HEK293 (cell line): ENCODE measurements around the gene MSMP.

Experiments
- BCL11B ChIP-seq: fragments of 450-650 bp; formaldehyde crosslinking; IDR thresholded peaks from 2 replicates; pipeline ENCODE4 v1.5.1; 2016; ENCODE audit warnings: low read depth, missing biosample characterization, missing genetic modification characterization
- SP3 ChIP-seq: fragments of 450-650 bp; formaldehyde crosslinking; IDR thresholded peaks from 2 replicates; pipeline ENCODE4 v1.5.1; 2016; ENCODE audit warnings: missing biosample characterization, missing genetic modification characterization
- SP7 ChIP-seq: fragments of 450-650 bp; formaldehyde crosslinking; IDR thresholded peaks from 2 replicates; pipeline ENCODE4 v1.5.1; 2016; ENCODE audit warnings: missing biosample characterization, missing genetic modification characterization
- WT1 ChIP-seq: fragments of 450-650 bp; formaldehyde crosslinking; IDR thresholded peaks from 2 replicates; pipeline ENCODE4 v1.5.1; 2016; ENCODE audit warnings: missing biosample characterization, missing genetic modification characterization
- ZFP41 ChIP-seq: fragments of 450-650 bp; formaldehyde crosslinking; IDR thresholded peaks from 2 replicates; pipeline ENCODE4 v1.5.1; 2016; ENCODE audit warnings: missing biosample characterization, missing genetic modification characterization, borderline replicate concordance
- ZFP69B ChIP-seq: fragments of 450-650 bp; formaldehyde crosslinking; IDR thresholded peaks from 2 replicates; pipeline ENCODE4 v1.5.1; 2016; ENCODE audit warnings: missing biosample characterization, missing genetic modification characterization
- ZNF174 ChIP-seq: fragments of 450-650 bp; formaldehyde crosslinking; IDR thresholded peaks from 2 replicates; pipeline ENCODE4 v1.5.0; 2017; ENCODE audit warnings: missing biosample characterization, mild to moderate bottlenecking, missing genetic modification characterization
- ZNF2 ChIP-seq: fragments of 450-650 bp; formaldehyde crosslinking; IDR thresholded peaks from 2 replicates; pipeline ENCODE4 v1.5.1; 2016; ENCODE audit warnings: missing biosample characterization, missing genetic modification characterization
- ZNF211 ChIP-seq: fragments of 450-650 bp; formaldehyde crosslinking; IDR thresholded peaks from 2 replicates; pipeline ENCODE4 v1.5.1; 2016; ENCODE audit warnings: low read depth, missing biosample characterization, missing genetic modification characterization
- ZNF223 ChIP-seq: fragments of 450-650 bp; formaldehyde crosslinking; IDR thresholded peaks from 2 replicates; pipeline ENCODE4 v1.5.1; 2016; ENCODE audit warnings: missing biosample characterization, missing genetic modification characterization
- ZNF248 ChIP-seq: fragments of 450-650 bp; formaldehyde crosslinking; IDR thresholded peaks from 2 replicates; pipeline ENCODE4 v1.5.1; 2017; ENCODE audit warnings: missing biosample characterization, missing genetic modification characterization
- ZNF394 ChIP-seq: fragments of 450-650 bp; formaldehyde crosslinking; IDR thresholded peaks from 2 replicates; pipeline ENCODE4 v1.5.1; 2016; ENCODE audit warnings: missing biosample characterization, missing genetic modification characterization, mild to moderate bottlenecking, moderate library complexity, borderline replicate concordance
- ZNF426 ChIP-seq: fragments of 450-650 bp; formaldehyde crosslinking; IDR thresholded peaks from 2 replicates; pipeline ENCODE4 v1.5.1; 2017; ENCODE audit warnings: missing biosample characterization, missing genetic modification characterization, mild to moderate bottlenecking, inconsistent platforms, moderate library complexity
- ZNF521 ChIP-seq: fragments of 450-650 bp; formaldehyde crosslinking; IDR thresholded peaks from 2 replicates; pipeline ENCODE4 v1.5.1; 2017; ENCODE audit warnings: missing biosample characterization, mild to moderate bottlenecking, missing genetic modification characterization
- ZNF529 ChIP-seq: fragments of 450-650 bp; formaldehyde crosslinking; IDR thresholded peaks from 2 replicates; pipeline ENCODE4 v1.5.1; 2017; ENCODE audit warnings: missing genetic modification characterization, missing biosample characterization; ENCODE audit not compliant: insufficient replicate concordance
- ZNF596 ChIP-seq: fragments of 450-650 bp; IDR thresholded peaks from 2 replicates; pipeline ENCODE4 v1.5.0; 2018; ENCODE audit warnings: missing biosample characterization, mild to moderate bottlenecking, missing genetic modification characterization, moderate library complexity
- ZNF785 ChIP-seq: fragments of 450-650 bp; formaldehyde crosslinking; IDR thresholded peaks from 2 replicates; pipeline ENCODE4 v1.5.1; 2016; ENCODE audit warnings: missing biosample characterization, missing genetic modification characterization
- ZXDB ChIP-seq: fragments of 450-650 bp; formaldehyde crosslinking; IDR thresholded peaks from 2 replicates; pipeline ENCODE4 v1.5.1; 2016; ENCODE audit warnings: missing biosample characterization, missing genetic modification characterization
- TF ChIP-seq, protein P1 (sequence below): fragments of 450-650 bp; formaldehyde crosslinking; conservative IDR thresholded peaks from 2 replicates; pipeline ENCODE4 v1.5.1; 2016; ENCODE audit warnings: low read depth, missing biosample characterization, missing genetic modification characterization
- TF ChIP-seq, protein P2 (sequence below): fragments of 450-650 bp; formaldehyde crosslinking; IDR thresholded peaks from 2 replicates; pipeline ENCODE4 v1.5.1; 2016; ENCODE audit warnings: missing biosample characterization, missing genetic modification characterization
- TF ChIP-seq, protein P3 (sequence below): fragments of 450-650 bp; formaldehyde crosslinking; IDR thresholded peaks from 2 replicates; pipeline ENCODE4 v1.5.1; 2017; ENCODE audit warnings: missing biosample characterization, missing genetic modification characterization
- TF ChIP-seq, protein P4 (sequence below): fragments of 450-650 bp; formaldehyde crosslinking; IDR thresholded peaks from 2 replicates; pipeline ENCODE4 v1.5.1; 2017; ENCODE audit warnings: missing biosample characterization, missing genetic modification characterization
- TF ChIP-seq, protein P5 (sequence below): fragments of 450-650 bp; formaldehyde crosslinking; IDR thresholded peaks from 2 replicates; pipeline ENCODE4 v1.5.1; 2016; ENCODE audit warnings: missing biosample characterization, missing genetic modification characterization

The MSMP gene

DNA sequence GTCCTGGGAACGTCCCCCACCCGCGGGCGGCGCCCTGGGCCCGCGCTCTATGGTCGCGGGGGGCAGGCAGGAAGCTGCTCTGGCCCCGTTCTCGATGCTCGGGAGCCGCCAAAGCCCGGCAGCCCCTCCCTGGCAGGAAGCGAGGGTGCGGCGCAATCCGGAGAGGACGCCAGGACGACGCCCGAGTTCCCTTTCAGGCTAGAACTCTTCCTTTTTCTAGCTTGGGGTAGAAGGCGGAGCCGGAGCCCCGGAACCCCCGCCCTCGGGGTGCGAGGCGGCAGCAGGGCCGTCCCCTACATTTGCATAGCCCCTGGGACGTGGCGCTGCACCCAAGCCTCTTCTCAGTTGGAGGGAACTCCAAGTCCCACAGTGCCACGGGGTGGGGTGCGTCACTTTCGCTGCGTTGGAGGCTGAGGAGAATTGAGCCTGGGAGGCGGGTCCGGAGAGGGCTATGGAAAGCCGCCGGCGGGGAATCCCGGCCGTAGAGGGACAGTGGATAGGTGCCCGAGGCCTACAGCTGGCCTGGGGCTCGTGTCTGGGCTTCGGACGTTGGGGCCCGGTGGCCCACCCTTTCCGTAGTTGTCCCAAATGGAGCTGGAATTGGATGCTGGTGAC is 21.8 kb downstream of the MSMP start, which contains the start of the genes CREB3 and TLN1 (continued):
- TF ChIP-seq, protein P1, sequence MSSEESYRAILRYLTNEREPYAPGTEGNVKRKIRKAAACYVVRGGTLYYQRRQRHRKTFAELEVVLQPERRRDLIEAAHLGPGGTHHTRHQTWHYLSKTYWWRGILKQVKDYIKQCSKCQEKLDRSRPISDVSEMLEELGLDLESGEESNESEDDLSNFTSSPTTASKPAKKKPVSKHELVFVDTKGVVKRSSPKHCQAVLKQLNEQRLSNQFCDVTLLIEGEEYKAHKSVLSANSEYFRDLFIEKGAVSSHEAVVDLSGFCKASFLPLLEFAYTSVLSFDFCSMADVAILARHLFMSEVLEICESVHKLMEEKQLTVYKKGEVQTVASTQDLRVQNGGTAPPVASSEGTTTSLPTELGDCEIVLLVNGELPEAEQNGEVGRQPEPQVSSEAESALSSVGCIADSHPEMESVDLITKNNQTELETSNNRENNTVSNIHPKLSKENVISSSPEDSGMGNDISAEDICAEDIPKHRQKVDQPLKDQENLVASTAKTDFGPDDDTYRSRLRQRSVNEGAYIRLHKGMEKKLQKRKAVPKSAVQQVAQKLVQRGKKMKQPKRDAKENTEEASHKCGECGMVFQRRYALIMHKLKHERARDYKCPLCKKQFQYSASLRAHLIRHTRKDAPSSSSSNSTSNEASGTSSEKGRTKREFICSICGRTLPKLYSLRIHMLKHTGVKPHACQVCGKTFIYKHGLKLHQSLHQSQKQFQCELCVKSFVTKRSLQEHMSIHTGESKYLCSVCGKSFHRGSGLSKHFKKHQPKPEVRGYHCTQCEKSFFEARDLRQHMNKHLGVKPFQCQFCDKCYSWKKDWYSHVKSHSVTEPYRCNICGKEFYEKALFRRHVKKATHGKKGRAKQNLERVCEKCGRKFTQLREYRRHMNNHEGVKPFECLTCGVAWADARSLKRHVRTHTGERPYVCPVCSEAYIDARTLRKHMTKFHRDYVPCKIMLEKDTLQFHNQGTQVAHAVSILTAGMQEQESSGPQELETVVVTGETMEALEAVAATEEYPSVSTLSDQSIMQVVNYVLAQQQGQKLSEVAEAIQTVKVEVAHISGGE (tag by site-specific recombination): peak; percentile 96
- no peak for TF ChIP-seq BCL11B
- no peak for TF ChIP-seq ZNF248 (tag by site-specific recombination)
- TF ChIP-seq WT1: no peak
- no peak for TF ChIP-seq ZNF426 (tag by site-specific recombination)
- no peak for TF ChIP-seq ZNF211 (tag by site-specific recombination)
- no peak for TF ChIP-seq ZNF529 (tag by site-specific recombination)
- TF ChIP-seq ZFP41 (tag by site-specific recombination): no peak
- TF ChIP-seq SP3: peak; percentile 67
- no peak for TF ChIP-seq ZFP69B (tag by site-specific recombination)
- TF ChIP-seq, protein P2, sequence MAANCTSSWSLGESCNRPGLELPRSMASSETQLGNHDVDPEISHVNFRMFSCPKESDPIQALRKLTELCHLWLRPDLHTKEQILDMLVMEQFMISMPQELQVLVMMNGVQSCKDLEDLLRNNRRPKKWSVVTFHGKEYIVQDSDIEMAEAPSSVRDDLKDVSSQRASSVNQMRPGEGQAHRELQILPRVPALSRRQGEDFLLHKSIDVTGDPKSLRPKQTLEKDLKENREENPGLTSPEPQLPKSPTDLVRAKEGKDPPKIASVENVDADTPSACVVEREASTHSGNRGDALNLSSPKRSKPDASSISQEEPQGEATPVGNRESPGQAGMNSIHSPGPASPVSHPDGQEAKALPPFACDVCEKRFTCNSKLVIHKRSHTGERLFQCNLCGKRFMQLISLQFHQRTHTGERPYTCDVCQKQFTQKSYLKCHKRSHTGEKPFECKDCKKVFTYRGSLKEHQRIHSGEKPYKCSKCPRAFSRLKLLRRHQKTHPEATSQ (tag by site-specific recombination): no peak
- no peak for TF ChIP-seq ZNF596 (tag by site-specific recombination)
- no peak for TF ChIP-seq ZNF174 (tag by site-specific recombination)
- no peak for TF ChIP-seq ZNF223 (tag by site-specific recombination)
- TF ChIP-seq, protein P3, sequence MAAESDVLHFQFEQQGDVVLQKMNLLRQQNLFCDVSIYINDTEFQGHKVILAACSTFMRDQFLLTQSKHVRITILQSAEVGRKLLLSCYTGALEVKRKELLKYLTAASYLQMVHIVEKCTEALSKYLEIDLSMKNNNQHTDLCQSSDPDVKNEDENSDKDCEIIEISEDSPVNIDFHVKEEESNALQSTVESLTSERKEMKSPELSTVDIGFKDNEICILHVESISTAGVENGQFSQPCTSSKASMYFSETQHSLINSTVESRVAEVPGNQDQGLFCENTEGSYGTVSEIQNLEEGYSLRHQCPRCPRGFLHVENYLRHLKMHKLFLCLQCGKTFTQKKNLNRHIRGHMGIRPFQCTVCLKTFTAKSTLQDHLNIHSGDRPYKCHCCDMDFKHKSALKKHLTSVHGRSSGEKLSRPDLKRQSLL (tag by site-specific recombination): peak; percentile 32; the same call in 1 of the 2 replicates
- TF ChIP-seq, protein P4, sequence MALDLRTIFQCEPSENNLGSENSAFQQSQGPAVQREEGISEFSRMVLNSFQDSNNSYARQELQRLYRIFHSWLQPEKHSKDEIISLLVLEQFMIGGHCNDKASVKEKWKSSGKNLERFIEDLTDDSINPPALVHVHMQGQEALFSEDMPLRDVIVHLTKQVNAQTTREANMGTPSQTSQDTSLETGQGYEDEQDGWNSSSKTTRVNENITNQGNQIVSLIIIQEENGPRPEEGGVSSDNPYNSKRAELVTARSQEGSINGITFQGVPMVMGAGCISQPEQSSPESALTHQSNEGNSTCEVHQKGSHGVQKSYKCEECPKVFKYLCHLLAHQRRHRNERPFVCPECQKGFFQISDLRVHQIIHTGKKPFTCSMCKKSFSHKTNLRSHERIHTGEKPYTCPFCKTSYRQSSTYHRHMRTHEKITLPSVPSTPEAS (tag by site-specific recombination): no peak
- TF ChIP-seq, protein P5, sequence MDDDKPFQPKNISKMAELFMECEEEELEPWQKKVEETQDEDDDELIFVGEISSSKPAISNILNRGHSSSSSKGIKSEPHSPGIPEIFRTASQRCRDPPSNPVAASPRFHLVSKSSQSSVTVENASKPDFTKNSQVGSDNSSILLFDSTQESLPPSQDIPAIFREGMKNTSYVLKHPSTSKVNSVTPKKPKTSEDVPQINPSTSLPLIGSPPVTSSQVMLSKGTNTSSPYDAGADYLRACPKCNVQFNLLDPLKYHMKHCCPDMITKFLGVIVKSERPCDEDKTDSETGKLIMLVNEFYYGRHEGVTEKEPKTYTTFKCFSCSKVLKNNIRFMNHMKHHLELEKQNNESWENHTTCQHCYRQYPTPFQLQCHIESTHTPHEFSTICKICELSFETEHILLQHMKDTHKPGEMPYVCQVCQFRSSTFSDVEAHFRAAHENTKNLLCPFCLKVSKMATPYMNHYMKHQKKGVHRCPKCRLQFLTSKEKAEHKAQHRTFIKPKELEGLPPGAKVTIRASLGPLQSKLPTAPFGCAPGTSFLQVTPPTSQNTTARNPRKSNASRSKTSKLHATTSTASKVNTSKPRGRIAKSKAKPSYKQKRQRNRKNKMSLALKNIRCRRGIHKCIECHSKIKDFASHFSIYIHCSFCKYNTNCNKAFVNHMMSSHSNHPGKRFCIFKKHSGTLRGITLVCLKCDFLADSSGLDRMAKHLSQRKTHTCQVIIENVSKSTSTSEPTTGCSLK: no peak
- peak; percentile 80 for TF ChIP-seq ZXDB (tag by site-specific recombination)
- no peak for TF ChIP-seq ZNF521 (tag by site-specific recombination)
- no peak for TF ChIP-seq SP7 (tag by site-specific recombination)
- TF ChIP-seq ZNF394 (tag by site-specific recombination): no peak
- 0 out of 2 replicates have a peak, but pooled peaks have one; percentile 24 for TF ChIP-seq ZNF2
- TF ChIP-seq ZNF785: no peak
